ENCODE results near the gene HPCAL1.
"Not testable (repeated sequence)": the region's sequence is repeated elsewhere in the genome, so short reads cannot be mapped to it uniquely, and the experiment has no call there.

HPCAL1 gene

DNA sequence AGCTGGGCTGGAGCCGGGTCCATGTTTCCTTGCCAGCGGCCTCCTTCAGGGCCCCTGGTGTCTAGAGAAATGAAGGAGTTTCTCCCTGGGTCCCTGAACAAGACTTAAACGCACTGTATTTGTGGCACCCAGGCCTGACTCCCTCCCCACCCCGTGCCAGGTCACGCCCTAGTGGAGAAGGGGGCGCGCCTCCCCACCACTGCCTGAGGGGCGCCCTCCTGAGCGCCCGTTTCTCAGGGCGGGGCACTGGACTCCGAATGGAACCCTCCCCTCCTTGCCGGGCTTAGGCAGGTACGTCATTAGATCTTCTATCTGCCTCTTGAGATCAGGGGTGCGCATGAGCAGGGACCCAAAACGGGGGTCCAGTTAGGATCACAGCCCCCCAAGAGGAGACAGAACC, 129.1 kb downstream of the HPCAL1 start:
- DNase-seq, result no peak

GRCh38 chr2:10432311-10433181, 129.8 kb downstream of the HPCAL1 start:
- no peak for DNase-seq

DNA sequence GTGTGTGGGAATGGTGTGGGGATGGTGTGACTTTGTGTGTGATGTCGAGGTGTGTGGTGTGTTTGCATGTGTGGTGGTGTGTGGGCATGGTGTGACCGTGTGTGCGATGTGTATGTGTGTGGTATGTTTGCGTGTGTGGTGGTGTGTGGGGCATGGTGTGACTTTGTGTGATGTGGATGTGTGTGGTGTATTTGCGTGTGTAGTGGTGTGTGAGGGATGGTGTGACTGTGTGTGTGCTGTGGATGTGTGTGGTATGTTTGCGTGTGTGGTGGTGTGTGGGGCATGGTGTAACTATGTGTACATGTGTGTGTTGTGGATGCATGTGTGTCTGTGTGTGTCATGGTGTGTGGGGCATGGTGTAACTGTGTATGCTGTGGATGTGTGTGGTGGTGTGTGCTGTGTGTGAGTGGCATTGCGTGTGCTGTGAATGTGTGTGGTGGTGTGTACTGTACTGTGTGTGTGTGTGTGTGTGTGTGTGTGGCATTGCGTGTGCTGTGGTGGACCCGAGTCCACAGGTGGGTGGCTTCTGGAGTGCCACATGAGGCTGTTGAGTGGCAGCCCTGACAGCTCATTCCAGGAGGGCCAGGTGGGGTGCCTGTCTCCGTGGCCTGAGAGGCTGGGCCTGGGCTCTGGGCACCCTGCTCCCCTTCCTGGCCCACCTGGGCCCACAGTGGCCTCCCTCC, 130.7 kb downstream of the HPCAL1 start:
- DNase-seq, result no peak

DNA sequence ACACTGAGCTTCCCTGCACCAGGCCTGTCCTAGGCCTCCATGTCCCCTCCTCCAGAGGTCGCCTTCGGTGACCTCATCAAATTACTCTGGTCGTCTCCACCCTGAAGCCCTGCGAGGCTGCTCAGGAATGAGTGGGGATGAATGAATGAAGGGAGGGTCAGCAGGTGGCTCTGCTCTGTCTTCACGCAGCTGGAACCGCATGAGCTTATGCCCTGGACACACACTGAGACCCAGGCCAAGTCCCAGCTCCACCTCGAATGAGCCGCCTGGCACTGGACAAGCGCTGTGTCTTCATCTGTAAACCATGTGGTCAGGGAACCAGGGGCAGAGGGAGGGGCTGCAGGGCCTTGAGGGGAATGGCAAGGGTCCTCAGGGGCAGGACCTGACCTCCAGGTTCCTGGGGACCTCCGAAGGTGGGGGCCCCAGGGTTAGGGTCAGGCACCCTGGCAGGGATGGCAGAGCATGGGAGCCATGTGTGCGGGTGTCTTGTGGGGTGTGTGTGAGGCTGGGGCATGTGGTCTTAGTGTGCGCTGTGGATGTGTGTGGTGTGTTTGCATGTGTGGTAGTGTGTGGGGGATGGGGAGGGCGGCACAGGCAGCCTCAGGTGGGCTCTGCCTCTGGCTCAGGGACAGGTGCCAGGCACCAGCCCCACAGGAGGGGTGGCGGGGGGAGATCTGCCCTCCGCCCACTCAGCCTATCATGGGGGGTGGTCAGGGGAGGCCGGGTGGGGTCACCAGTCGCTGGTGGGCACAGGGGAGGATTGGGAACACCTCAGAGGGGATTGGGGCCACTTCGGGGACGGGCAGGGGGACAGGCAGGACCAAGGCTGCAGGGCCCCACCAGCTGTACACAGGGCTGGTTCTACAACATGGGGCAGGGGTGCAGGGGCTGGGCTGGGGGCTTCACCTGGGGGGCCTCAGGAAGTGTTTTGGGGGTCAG, 131.5 kb downstream of the HPCAL1 start:
- DNase-seq, result no peak

DNA sequence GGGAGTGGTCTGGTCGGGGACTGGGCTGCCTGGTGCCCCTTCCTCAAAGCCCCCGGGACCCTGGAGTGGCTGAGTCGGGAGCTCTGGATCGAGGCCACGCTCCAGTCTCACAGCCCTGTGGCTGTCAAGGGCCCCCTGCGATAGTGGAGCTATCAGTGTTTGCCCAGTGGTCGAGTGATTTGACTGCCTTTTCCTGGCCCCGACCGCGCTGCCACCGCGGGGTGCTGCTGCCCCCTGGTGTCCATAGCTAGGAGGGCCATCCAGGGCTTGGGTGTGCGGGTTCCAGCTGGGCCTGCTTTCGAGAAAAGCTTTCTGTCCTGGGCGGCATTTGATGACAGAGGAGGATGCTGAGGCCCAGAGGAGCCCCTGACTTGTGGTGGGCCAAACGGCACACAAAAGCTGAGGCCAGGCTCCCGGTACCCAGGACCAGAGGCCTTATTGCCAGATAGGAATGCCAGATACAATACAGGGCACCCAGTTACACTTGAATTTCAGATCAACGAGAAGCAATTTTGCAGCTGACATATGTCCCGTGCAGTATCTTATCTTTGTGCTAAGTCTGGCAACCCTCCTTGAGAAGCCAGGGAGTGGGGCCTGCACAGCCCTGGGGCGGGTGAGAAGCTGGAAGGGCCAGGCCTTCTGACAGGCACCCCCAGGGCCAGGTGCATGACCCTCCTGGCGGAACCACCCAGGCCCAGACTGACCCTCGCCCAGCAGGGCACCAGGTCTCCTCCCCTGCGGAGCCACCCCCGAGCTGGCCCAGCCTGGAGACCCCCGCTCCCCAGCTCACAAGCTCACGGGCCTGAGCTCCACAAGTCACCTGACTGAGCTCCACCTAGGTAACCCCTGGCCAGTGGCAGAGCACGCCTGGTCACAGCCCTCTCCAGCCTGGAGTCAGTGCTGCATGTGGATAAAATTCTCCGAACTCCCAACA, 132.4 kb downstream of the HPCAL1 start:
- peak; percentile 76 for DNase-seq

DNA sequence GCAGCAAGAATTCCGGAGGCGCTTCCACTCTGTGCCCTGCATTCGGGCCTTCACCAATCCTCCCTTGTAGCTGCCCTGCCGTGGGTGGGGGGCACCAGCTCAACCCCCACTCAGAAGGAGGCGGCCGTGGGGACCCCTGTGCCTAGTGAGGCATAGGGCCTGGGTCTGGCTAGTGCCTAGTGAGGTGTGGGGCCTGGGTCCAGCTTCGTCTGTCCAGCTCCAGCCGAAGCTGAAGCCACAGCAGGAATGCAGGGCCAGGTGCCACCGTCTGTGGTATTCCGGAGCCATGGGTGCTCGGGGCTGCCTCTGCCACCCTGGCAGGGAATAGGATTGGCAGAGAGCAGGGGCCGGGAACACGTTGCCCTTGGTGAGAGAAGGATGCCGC, 133.1 kb downstream of the HPCAL1 start:
- DNase-seq, result no peak

DNA sequence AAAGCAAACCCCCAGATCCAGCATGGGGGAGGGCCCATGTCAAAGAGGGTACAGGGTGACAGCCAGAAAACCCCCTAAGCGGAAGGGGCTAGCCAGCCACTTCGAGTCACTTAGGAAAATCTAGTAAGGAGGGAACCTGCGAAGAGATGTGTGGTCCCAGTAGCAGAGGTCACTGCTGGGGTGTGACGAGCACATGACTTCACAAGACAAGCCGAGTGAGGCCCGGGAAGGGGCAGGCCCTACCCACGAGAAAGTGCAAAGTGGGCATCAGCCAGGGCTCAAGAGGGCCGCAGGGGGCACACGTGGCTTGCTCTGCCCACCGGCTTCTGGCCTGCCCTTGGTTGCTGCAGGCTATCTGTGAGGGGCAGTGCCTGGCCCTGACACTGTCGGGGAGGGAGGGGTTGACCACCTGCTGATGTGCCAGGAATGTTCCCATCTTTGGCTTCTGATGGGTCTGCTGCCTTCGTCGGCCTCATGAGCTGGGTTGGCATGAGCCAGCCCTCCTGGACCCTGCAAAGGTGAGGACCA, 133.9 kb downstream of the HPCAL1 start:
- no peak for DNase-seq

DNA sequence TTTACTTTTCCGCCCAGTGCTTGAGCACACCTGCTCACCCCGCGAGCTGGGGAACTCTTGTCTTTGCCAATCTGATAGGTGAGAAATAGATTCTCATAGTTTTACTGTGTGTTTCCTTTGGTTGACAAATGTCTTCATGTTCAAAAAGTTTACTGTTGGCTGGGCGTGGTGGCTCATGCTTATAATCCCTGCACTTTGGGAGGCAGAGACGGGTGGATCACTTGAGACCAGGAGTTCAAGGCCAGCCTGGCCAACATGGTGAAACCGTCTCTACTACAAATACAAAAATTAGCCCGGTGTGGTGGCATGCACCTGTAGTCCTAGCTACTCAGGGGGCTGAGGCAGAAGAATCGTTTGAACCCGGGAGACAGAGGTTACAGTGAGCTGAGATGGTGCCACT, 135.1 kb downstream of the HPCAL1 start:
- no peak for DNase-seq

DNA sequence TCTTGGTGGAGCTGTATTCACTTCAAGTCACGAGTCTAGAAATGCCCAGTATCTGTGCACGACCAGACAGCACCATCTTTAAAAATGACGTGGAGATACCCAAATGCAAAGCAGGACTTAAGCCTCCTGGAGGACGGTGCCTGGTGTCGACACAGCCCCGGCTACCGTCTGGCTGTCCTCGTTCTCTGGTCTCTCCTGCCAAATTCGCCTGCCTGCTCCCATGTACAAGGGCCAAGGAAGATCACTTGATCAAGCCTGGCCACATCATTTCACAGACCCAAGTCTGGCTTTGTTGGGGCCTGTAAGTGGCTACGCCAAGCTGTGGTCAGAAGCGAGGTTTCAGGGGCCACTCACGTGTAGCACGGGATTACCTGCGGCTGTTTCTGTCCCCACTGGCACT, 136.0 kb downstream of the HPCAL1 start:
- DNase-seq, result no peak

DNA sequence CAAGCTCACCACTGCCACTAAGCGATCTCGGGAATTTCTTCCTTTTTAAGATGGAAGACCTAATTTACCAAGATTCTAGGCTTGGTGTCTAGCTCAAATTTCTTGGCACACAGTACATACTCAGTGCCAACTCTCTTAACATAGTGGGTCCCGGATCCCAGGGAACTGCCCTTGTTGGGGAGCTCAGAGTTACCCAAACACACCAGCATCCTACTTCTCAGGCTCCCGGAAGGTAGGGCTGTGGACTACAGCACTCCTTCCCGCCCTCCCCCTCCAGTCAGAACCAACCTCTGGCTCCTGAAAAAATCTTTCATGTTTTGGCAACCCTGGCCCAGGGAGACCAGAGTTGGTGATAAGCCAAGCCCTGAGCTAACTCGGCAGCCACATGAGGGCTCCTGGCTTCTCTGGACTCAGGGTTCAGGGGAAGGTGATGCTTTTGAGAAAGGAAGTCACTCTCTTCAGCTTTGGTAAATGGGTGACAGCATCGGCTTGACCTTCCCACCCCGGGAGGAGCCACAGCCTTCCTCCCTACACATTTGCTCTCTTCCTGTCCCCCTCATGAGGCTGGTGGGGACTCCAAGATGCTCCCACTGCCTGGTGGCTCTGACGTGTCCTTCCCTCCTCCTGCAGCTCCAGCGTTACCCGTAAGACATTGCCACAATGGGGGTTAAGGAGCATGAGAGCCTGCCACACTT, 136.6 kb downstream of the HPCAL1 start:
- DNase-seq, result no peak

- no peak for DNase-seq
Measured at GRCh38 chr2:10439971-10440370, 137.3 kb downstream of the HPCAL1 start.

DNA sequence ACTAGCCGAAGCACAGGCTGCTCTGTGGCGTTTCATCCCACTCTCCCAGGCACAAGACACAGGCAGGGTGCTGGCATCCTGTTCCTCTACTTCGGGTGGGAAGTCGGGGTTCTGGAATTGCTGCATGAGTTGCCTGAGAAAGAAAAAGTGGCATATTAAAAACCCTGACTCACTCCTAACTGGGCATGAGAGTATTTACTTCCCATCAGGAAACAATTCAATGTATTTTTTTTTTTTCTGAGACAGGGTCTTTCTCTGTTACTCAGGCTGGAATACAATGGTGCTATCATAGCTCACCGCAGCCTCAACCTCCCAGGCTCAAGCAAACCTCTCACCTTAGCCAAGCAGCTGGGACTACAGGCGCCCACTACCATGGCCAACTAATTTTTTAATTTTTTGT, 138.0 kb downstream of the HPCAL1 start:
- DNase-seq, result no peak

- DNase-seq, result no peak
Measured at GRCh38 chr2:10441948-10442347, 139.2 kb downstream of the HPCAL1 start.

DNA sequence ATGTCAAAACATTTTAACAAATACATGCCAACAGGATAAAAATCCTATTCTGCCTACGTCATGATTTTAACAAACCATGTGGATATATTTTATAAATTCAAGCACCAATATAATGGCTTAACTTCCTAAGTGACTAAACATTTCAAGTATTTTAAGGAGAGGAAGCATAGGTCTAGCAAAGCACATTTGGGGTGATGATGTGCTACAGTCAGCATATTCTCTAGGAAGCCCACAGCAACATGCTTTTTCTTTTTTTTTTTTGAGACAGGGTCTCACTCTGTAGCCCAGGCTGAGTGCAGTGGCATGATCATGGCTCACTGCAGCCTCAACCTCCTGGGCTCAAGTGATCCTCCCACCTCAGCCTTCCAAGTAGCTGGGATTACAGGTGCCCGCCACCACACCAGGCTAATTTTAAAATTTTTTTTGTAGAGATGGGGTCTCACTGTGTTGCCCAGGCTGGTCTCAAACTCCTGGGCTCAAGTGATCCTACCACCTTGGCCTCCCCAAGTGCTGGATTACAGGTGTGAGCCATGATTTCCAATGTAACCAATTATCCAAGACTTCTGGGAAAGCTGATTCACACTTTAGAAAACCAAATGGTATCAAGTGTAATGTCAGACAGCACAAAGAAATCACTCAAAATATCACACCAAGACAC, 139.9 kb downstream of the HPCAL1 start:
- DNase-seq, result not testable (repeated sequence)

DNA sequence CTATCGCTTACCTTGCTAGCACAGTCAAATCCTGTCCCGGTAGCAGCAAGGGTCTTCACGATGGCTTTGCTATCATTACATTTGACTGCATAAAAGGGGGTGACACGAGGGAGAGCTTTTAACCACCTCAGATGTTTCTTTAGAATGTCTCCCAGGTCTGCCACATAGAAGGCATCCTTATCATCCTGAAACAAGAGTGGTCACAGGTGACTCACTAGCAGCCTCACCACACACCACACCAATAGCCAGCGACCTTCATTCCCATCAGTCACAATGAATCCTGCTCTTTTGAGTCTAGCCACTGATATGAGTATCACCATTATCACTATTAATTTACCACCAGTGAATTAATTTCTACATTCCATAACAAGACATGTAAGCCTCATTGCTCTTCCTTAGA, 141.8 kb downstream of the HPCAL1 start:
- no peak for DNase-seq

GRCh38 chr2:10446631-10447030, 143.9 kb downstream of the HPCAL1 start:
- DNase-seq, result no peak

DNA sequence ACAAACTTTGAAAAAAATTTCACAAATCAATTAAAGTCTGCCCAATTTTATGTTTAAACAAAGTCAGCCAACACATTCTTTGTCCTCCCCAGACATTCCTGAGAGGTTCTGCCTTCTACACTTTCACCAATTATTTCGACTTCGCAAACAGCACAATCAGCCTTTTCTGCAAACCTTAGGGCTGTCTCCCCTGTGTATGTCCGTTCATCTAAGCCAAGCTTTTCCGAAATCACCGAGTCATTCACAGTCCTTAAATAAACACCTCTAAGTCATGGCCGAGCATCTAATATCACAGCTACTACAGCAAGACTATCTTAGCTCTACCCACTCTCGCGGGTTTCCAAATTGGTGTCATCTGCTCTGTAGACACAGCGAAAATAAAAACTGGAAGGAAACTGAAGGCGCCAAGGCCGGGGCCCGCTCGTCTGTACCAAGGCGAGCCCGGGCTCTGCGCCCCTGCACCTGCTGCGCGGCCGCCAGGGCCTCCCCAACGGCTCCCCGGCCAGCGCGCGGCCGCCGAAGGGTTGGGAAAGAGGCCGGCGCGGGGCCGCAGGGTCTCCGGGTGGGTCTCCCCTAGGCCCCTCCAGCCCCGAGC, 144.7 kb downstream of the HPCAL1 start:
- DNase-seq, result peak; percentile 41

- peak; percentile 99 for DNase-seq
Measured at GRCh38 chr2:10447895-10448575, 145.3 kb downstream of the HPCAL1 start, which contains the start of gene ODC1. ODC1 (minus strand) TSS chr2:10448327; CDS start chr2:10445032, 3,295 bp downstream.

All from NCI-H345 (cell line).